HepG2 (cell line): ENCODE measurements around the gene CDAN1. TPM values are rescaled to one million over a fixed set of nuclear protein-coding genes. Genes with fewer than 3 reads are reported as not detected.

Experiments
- DMAP1 ChIP-seq: IDR thresholded peaks from 2 replicates; pipeline ENCODE4 v1.6.1; 2016
- FOSL2 ChIP-seq: sonication (generic); formaldehyde crosslinking; IDR thresholded peaks from 2 replicates; pipeline ENCODE4 v1.4.0; 2020; ENCODE audit warnings: missing genetic modification reagents
- FOXA3 ChIP-seq: IDR thresholded peaks from 2 replicates; pipeline ENCODE4 v1.6.1; 2016; ENCODE audit warnings: missing genetic modification reagents, missing compliant biosample characterization
- FOXO1 ChIP-seq: sonication (generic); formaldehyde crosslinking; IDR thresholded peaks from 2 replicates; pipeline ENCODE4 v1.4.0; 2020; ENCODE audit warnings: missing genetic modification reagents
- HDAC2 ChIP-seq: sonication (generic); formaldehyde crosslinking; IDR thresholded peaks from 2 replicates; pipeline ENCODE4 v1.4.0; 2020; ENCODE audit warnings: missing genetic modification reagents
- JUNB ChIP-seq: sonication (generic); formaldehyde crosslinking; IDR thresholded peaks from 2 replicates; pipeline ENCODE4 v1.8.0; 2022; ENCODE audit warnings: missing genetic modification reagents, mild to moderate bottlenecking, borderline replicate concordance
- MATR3 ChIP-seq: sonication (generic); formaldehyde crosslinking; IDR thresholded peaks from 2 replicates; pipeline ENCODE4 v1.4.0; 2020; ENCODE audit warnings: missing genetic modification reagents
- NFYC ChIP-seq: IDR thresholded peaks from 2 replicates; pipeline ENCODE4 v1.6.1; 2016; ENCODE audit warnings: missing genetic modification reagents, missing compliant biosample characterization
- RNF2 ChIP-seq: fragments of 450-650 bp; conservative IDR thresholded peaks from 2 replicates; pipeline ENCODE4 v1.6.1; 2016; ENCODE audit warnings: low read depth
- SP1 ChIP-seq, 2 experiments: fragments of 450-650 bp in 1 of 2; sonication (generic) in 1 of 2; formaldehyde crosslinking in 1 of 2; IDR thresholded peaks; 2 replicates each; pipeline versions ENCODE4 v1.4.0 to v1.6.1; 2016 to 2020; ENCODE audit warnings: missing genetic modification reagents in 1 of 2
- XBP1 ChIP-seq: sonication (generic); formaldehyde crosslinking; IDR thresholded peaks from 2 replicates; pipeline ENCODE4 v1.5.0; 2020; ENCODE audit warnings: missing genetic modification reagents
- ZBTB7A ChIP-seq: sonication (generic); formaldehyde crosslinking; IDR thresholded peaks from 2 replicates; pipeline ENCODE4 v1.8.0; 2022; ENCODE audit warnings: mild to moderate bottlenecking, missing genetic modification reagents
- ZFP1 ChIP-seq: IDR thresholded peaks from 2 replicates; pipeline ENCODE4 v1.6.1; 2016
- ZNF224 ChIP-seq: sonication (generic); formaldehyde crosslinking; IDR thresholded peaks from 2 replicates; pipeline ENCODE4 v1.5.0; 2020; ENCODE audit warnings: mild to moderate bottlenecking, missing genetic modification reagents
- ZNF292 ChIP-seq: sonication (generic); formaldehyde crosslinking; IDR thresholded peaks from 2 replicates; pipeline ENCODE4 v1.8.1; 2022; ENCODE audit warnings: mild to moderate bottlenecking, low read depth, missing genetic modification reagents, borderline replicate concordance
- ZNF326 ChIP-seq: sonication (generic); formaldehyde crosslinking; IDR thresholded peaks from 2 replicates; pipeline ENCODE4 v1.4.0; 2020; ENCODE audit warnings: missing genetic modification reagents, borderline replicate concordance
- ZNF383 ChIP-seq: sonication (generic); formaldehyde crosslinking; IDR thresholded peaks from 2 replicates; pipeline ENCODE4 v1.4.0; 2020; ENCODE audit warnings: missing genetic modification reagents, mild to moderate bottlenecking, borderline replicate concordance
- ZNF597 ChIP-seq: sonication (generic); formaldehyde crosslinking; IDR thresholded peaks from 2 replicates; pipeline ENCODE4 v1.5.0; 2020; ENCODE audit warnings: missing genetic modification reagents
- ZSCAN21 ChIP-seq: sonication (generic); formaldehyde crosslinking; IDR thresholded peaks from 2 replicates; pipeline ENCODE4 v1.8.0; 2022; ENCODE audit warnings: mild to moderate bottlenecking, missing genetic modification reagents, moderate library complexity, borderline replicate concordance
- polyA plus RNA-seq, 8 experiments: library from polyadenylated mRNA; depleted of rRNA in 3 of 8; stranded (reverse) in 7 of 8; unstranded in 1 of 8; fragments of >200 nt; fragmentation: Illumina TruSeq in 4 of 8; extraction: Trizol in 4 of 8; gene quantifications; 2 replicates each; pipeline versions ENCODE4 v1.2.1 to v1.2.3, GENCODE V29; 2011 to 2016; ENCODE audit warnings: low read depth in 4 of 8, missing spikeins in 1 of 8, mixed read lengths in 1 of 8; ENCODE audit not compliant: insufficient read depth in 1 of 8
- total RNA-seq, 5 experiments: library from RNA; depleted of rRNA; stranded (reverse); fragments of >200 nt; fragmentation: Illumina TruSeq; extraction: Trizol; gene quantifications; 2 replicates each; pipeline ENCODE4 v1.2.3, GENCODE V29; 2016; ENCODE audit warnings: low read depth in 1 of 5
- TF ChIP-seq, protein P1 (sequence below): sonication (generic); formaldehyde crosslinking; IDR thresholded peaks from 2 replicates; pipeline ENCODE4 v1.4.0; 2020; ENCODE audit warnings: missing genetic modification reagents
- TF ChIP-seq, protein P2 (sequence below): sonication (generic); formaldehyde crosslinking; IDR thresholded peaks from 2 replicates; pipeline ENCODE4 v1.5.0; 2020; ENCODE audit warnings: mild to moderate bottlenecking, missing genetic modification reagents
- TF ChIP-seq, protein P3 (sequence below): sonication (generic); formaldehyde crosslinking; conservative IDR thresholded peaks from 2 replicates; pipeline ENCODE4 v1.8.0; 2022; ENCODE audit warnings: mild to moderate bottlenecking, moderate library complexity, missing genetic modification reagents
- TF ChIP-seq, protein P4 (sequence below): sonication (generic); formaldehyde crosslinking; IDR thresholded peaks from 2 replicates; pipeline ENCODE4 v1.4.0; 2020; ENCODE audit warnings: mild to moderate bottlenecking, low read depth, missing genetic modification reagents

The CDAN1 gene
- total and polyA plus RNA-seq, 2 of the 13 experiments (the other 11 are each of a cell fraction or from before 2014, with no cell fraction given): 5.0 to 16.1 TPM

DNA sequence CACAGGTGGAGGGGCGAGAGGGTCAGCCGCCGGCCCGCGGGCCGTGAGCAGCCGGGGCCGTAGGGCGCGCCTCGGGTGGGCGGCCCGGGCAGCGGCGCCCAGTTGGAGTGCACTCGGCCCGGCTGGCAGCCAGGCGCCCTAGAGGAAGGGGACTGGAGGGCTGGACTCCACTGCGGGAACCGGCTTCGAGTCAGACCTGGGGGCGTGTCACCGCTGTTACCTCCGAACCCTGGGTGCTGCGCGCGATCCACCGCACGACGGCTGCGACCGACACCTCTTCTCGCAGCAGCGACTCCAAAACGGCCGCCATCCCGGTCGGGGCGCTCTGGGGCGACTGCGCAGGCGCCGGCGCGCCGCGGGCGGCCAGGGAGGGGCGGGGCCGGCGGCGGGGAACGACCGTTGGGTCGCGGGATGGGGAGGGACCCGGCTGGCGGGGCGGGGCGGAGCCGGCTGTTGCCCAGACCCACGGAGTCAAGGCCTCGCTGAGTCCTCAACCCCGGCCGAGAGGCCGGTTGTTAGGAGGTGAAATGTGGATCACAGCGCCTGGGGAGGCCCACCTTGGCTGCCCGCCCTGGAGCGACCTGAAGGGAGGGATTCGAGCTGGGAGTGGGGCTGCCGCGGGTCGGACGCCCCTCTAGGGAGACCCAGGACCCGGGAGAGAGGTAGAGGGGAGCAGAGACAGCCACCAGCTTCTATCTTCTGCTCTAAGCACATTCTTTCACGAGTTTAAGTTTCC lies at the start of gene CDAN1 (continued):
- TF ChIP-seq MATR3 (no peak), RNF2 (no peak), ZNF383 (no peak), ZSCAN21 (CRISPR knock-in tag) (peak; percentile 30; the same call in 1 of the 2 replicates), JUNB (CRISPR knock-in tag) (no peak), NFYC (CRISPR knock-in tag) (no peak), ZNF224 (CRISPR knock-in tag) (no peak), FOXO1 (no peak), FOSL2 (CRISPR knock-in tag) (no peak), ZBTB7A (CRISPR knock-in tag) (no peak), ZNF292 (CRISPR knock-in tag) (no peak), SP1 (IDR thresholded peaks at IDR 0.05) (no peak), SP1 (CRISPR knock-in tag; IDR thresholded peaks at IDR 0.05) (no peak; the same call in 1 of the 2 replicates), ZNF326 (CRISPR knock-in tag) (no peak), DMAP1 (CRISPR knock-in tag) (no peak), FOXA3 (CRISPR knock-in tag) (no peak), HDAC2 (0 out of 2 replicates have a peak, but pooled peaks have one; percentile 13), XBP1 (CRISPR knock-in tag) (no peak), ZFP1 (CRISPR knock-in tag) (no peak), ZNF597 (CRISPR knock-in tag) (no peak)
- TF ChIP-seq, protein P1, sequence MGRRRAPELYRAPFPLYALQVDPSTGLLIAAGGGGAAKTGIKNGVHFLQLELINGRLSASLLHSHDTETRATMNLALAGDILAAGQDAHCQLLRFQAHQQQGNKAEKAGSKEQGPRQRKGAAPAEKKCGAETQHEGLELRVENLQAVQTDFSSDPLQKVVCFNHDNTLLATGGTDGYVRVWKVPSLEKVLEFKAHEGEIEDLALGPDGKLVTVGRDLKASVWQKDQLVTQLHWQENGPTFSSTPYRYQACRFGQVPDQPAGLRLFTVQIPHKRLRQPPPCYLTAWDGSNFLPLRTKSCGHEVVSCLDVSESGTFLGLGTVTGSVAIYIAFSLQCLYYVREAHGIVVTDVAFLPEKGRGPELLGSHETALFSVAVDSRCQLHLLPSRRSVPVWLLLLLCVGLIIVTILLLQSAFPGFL: no peak
- TF ChIP-seq, protein P2, sequence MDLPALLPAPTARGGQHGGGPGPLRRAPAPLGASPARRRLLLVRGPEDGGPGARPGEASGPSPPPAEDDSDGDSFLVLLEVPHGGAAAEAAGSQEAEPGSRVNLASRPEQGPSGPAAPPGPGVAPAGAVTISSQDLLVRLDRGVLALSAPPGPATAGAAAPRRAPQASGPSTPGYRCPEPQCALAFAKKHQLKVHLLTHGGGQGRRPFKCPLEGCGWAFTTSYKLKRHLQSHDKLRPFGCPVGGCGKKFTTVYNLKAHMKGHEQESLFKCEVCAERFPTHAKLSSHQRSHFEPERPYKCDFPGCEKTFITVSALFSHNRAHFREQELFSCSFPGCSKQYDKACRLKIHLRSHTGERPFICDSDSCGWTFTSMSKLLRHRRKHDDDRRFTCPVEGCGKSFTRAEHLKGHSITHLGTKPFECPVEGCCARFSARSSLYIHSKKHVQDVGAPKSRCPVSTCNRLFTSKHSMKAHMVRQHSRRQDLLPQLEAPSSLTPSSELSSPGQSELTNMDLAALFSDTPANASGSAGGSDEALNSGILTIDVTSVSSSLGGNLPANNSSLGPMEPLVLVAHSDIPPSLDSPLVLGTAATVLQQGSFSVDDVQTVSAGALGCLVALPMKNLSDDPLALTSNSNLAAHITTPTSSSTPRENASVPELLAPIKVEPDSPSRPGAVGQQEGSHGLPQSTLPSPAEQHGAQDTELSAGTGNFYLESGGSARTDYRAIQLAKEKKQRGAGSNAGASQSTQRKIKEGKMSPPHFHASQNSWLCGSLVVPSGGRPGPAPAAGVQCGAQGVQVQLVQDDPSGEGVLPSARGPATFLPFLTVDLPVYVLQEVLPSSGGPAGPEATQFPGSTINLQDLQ (CRISPR knock-in tag): no peak
- TF ChIP-seq, protein P3, sequence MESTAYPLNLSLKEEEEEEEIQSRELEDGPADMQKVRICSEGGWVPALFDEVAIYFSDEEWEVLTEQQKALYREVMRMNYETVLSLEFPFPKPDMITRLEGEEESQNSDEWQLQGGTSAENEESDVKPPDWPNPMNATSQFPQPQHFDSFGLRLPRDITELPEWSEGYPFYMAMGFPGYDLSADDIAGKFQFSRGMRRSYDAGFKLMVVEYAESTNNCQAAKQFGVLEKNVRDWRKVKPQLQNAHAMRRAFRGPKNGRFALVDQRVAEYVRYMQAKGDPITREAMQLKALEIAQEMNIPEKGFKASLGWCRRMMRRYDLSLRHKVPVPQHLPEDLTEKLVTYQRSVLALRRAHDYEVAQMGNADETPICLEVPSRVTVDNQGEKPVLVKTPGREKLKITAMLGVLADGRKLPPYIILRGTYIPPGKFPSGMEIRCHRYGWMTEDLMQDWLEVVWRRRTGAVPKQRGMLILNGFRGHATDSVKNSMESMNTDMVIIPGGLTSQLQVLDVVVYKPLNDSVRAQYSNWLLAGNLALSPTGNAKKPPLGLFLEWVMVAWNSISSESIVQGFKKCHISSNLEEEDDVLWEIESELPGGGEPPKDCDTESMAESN (CRISPR knock-in tag): no peak; the same call in 1 of the 2 replicates
- TF ChIP-seq, protein P4, sequence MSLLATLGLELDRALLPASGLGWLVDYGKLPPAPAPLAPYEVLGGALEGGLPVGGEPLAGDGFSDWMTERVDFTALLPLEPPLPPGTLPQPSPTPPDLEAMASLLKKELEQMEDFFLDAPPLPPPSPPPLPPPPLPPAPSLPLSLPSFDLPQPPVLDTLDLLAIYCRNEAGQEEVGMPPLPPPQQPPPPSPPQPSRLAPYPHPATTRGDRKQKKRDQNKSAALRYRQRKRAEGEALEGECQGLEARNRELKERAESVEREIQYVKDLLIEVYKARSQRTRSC: no peak
